HG03457 (cell line): ENCODE measurements around the gene SOAT2.
"Not testable (repeated sequence)": the region's sequence is repeated elsewhere in the genome, so short reads cannot be mapped to it uniquely, and the experiment has no call there.

Experiments used
- ATAC-seq: cut with Tn5 transposase; IDR thresholded peaks from one replicate; pipeline ENCODE4 v1.9.1; 2021; ENCODE audit warnings: moderate number of reproducible peaks; ENCODE audit not compliant: unreplicated experiment

The SOAT2 gene

DNA sequence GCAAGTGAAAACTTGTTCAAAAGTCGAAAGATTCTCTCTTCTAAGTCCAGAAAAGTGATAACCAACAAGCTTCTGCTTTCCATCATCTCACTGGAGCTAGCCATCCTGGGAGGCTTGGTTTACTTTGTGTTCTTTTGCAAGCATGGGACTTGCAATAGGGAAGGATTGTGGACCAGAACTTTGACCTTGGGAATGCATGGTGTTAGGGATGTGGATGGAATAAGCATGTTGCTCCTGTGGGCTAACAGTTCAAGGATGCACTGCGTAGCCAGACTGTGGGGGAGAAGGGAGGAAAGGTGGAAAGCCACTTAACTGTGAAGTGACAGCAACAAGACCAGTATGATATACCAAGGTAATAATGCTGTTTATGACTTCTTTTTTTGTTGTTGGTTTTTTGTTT, 28.6 kb downstream of the SOAT2 start:
- ATAC-seq, result no peak

DNA sequence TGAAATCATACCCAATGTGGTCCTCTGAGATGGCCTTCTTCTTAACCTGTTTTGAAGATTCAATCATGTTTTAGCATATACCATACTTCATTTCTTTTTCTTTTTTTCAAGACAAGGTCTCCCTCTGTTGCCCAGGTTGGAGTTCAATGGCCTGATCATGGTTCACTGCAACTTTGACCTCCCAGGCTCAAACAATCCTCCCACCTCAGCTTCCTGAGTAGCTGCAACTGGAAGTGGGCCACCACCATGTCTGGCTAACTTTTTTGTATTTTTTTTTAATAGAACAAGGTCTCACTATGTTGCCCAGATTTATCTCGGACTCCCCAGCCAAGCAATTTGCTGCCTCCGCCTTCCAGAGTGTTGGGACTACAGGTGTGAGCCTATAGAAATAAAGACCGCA, 30.4 kb downstream of the SOAT2 start:
- no peak for ATAC-seq

DNA sequence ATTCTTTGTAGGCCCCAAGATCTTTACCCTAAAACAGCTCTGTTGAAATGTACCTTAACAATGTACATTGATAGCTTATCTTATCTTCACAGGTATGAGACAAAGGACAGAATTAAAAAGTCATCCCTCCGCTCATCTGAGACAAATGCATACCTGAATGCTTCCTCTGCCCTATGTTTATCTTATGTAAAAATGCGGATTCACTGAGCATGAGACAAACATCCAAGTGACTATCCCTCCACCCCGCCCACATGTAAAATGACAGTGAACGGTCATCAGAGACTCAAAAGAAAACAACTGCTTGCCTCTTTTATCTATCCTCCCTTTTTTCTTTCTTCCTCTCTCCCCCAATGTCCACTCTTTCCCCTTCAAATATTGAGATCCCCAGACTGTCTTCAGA, 40.1 kb downstream of the SOAT2 start:
- ATAC-seq, result no peak

DNA sequence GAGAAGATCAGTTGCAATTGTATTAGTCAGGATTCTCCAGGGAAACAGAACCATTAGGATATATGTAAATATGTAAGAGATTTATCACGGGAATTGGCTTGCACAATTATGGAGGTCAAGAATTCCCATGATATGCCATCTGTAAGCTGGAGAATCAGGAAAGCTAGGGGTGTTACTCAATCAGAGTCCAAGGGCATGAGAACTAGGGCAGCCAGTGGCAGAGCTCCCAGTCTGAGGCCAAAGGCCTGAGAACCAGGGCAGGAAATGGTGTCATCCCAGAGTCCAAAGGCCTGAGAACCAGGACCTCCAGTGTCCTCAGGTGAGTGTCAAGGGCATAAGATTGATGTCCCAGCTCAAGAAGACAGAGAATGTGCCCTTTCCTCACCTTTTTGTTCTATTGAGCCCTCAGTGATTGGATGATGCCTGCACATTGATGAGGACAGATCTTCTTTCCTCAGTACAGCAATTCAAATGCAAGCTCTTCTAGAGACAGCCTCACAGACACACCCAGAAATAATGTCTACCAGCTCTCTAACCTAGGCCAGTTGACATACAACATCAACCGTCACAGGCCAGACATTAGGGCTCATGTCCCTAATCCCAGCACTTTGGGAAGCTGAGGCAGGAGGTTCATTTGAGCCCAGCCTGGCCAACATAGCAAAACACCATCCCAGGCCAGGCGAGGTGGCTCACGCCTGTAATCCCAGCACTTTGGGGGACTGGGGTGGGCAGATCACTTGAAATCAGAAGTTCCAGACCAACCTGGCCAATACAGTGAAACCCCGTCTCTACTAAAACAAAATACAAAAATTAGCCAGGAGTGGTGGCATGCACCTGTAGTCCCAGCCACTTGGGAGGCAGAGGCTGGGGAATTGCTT, 42.3 kb downstream of the SOAT2 start:
- no peak for ATAC-seq

DNA sequence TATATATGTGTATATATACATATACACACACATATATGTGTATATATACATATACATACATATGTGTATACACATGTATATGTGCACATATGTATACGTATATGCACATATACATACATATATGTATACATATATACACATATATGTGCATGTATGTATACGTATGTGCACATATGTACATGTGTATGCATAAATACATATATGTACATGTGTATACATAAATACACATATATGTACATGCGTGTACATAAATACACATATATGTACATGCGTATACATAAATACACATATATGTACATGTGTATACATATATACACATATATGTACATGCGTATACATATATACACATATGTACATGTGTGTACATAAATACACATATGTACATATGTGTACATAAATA, 43.9 kb downstream of the SOAT2 start:
- ATAC-seq, result no peak

DNA sequence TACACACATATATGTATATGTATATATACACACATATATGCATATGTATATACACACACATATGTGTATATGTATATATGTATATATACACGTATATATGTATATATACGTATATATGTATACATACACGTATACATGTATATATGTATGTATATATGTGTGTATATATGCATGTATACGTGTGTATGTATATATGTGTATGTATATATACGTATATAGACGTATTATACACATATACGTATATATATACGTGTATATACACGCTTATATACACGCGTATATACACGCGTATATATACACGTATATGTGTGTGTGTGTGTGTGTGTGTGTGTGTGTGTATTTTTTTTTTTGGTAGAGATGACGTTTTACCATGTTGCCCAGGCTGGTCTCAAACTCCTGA, 44.4 kb downstream of the SOAT2 start:
- ATAC-seq, result no peak

DNA sequence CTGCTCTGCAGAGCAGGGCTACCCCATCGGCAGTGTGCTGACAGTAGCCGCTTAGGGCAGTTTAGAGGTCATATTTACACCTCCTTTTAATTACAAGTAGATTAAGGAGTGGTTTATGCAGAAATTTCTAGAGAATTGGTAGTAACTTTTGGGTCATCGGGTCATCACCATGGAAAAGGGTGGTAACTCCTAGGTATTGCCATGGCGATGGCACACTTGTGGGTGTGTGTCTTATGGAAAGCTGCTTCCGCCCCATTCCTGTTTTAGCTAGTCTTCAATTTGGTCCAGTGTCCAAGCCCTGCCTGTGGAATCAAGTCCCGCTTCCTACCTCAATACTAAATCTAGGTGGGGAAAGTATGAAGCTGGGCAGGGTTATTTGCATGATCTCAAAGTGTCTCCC, 47.8 kb downstream of the SOAT2 start:
- ATAC-seq, result no peak

DNA sequence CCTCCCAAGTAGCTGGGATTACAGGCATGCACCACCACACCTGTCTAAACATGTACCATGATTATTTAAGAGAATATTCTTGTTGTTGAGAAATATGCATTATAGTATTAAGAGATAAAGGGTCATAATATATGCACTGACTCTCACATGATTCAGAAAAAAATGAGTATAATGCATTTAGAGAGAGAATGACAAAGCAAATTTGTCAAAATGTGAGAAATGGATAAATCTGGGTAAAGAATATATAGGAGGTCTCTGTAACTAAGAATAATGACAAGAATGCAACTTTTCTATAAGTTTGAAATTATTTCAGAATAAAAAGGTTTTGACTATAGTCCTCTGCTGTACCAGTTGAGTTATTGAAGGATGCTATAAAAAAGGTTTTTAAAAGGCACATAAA, 49.1 kb downstream of the SOAT2 start:
- no peak for ATAC-seq

DNA sequence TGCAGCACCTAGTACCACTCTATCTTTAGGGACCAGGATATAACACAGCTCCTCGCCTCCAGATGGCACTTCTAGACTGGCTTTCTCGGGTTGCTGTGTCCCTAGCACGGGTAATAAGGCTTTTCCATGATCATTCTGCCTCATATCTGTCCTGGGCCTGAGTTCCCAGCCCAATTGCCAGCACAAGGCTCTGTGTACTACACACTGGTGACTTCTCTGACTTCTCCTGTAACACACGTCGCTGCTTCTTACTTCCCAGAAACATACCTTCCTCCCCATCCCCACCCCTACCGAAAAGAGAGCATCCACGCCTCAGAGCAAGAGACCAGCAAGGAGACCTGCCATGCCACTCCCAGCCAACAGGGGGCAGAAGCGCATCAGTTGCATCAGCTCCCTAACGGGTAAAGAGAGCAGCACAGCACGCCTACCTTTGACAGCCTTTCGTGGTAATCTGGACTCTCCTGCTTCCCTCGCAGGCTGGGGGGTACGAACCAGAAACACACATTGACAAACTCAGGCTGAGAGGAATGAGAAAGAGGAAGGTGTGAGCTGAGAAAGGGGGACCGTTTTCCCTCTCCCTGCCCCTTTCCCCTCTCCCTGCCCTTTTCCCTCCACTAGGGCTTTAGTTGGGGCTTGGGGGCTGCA, 56.0 kb downstream of the SOAT2 start:
- no peak for ATAC-seq

DNA sequence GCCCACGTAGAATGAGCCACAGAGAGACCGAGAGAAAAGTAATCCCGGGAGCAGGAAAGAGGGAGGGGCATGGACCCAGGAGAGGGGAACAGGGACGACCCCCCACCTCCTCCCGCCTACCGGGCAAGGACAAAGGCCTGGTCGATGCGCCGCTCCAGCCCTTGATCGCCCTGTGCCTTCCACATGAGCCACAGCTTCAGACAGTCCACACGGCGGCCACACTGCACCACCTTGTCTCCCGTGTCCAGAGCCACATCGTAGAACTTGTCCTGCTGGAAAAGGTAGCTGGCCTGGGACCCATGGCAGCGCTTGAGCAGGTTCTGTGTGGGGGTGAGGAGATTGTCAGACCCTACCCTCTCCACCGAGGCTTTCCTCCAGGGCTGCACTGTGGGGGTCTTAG, 56.7 kb downstream of the SOAT2 start:
- no peak for ATAC-seq

DNA sequence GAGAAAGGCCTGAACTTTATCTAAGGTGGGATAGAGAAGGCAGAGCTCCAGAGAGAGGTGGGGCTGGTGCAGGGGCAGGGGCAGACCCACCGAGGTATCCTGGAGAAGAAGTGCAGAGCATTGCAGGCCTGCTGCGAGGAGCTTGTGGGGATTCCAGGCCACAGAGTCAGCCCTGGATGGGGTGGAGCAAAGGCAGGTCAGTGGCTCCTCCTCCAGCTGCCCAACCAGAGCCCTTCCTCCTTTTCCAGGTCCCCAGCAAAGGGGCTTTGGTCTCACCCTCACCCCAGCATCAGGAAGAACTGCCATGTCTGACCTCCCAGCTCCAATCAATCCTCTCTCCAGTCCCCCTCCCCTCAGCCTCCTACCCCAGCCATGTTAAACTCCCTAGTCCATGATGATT, 57.4 kb downstream of the SOAT2 start:
- ATAC-seq, result no peak

DNA sequence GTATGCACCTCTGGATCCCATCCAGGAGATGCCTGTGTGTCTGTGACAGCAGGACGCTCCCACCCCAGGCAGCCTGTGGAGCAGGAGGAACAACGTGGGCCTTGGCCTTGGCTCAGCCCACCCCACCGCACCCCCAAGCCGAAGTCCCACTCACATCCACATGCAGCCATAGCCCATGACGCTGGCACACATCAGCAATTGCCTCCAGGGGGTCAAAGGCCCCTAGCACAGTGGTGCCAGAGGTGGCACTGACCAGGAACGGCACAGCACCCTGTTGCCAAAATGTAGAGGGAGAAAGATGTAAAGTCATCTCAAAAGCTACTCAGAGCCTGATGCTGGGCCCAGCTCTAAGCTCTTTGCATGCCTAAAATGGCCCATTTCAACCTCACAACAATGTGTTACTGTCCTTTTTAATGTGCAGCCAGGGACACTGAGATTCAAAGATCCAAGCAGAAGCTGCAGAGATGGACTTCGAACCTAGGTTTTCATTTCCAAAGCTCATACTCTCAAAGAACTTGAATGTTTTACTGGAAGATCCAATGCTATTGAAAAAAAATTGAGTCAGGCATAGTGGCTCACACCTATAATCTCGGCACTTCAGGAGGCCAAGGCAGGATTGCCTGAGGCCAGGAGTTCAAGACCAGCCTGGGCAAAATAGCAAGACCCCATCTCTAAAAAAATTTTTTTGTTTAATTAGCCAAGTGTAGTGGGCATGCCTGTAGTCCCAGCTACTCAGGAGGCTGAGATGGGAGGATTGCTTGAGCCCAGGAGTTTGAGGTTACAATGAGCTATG, 58.0 kb downstream of the SOAT2 start:
- no peak for ATAC-seq

DNA sequence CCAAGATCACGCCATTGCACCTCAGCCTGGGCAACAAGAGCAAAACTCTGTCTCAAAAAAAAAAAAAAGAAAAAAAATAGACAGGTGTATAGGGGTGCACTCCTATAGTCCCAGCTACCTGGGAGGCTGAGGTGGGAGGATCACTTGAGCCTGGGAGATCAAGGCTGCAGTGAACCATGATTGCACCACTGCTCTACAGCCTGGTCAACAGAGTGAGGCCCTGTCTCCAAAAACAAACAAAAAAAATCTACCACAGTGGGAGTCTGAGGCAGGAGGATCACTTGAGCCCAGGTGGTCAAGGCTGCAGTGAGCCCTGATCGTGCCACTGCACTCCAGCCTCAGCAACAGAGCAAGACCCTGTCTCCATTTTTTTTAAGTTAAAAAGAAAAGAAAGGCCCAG, 59.7 kb downstream of the SOAT2 start:
- ATAC-seq, result not testable (repeated sequence)

DNA sequence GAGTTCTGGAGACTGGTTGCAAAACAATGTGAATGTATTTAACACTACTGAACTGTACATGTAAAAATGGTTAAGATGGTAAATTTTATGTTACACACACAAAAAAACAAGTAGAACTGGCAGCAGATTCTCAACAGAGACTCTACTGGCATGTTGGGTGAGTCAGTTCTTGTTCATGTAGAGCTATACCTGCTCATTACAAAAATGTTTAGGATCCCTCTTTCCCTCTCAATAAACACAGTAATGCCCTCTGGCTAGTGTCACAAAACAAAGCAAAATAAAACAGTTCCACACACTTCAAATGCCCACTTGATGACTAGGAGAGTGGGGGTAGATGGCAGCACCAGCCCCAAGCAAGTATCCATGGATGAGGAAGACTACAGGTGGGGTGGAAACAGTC, 63.6 kb downstream of the SOAT2 start:
- no peak for ATAC-seq

DNA sequence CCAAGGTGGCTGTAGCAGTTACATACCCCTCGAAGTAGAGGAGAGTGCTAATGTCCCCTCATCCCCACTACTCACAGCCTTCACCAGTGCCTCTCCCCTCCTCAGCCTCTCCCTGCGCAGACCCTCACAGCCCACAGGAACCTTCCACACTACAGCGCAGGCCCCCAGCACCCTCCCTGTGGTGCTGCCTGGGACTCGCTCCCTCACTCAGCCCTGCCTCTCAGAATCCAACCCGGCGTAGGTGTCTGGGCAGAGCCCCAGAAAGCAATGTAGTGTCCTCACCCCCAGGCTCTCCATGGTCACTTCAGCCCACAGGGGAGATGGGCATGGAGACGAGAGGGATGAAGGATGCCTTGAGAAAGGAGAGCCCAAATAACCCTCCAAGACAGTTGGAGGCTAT, 66.4 kb downstream of the SOAT2 start:
- ATAC-seq, result no peak

DNA sequence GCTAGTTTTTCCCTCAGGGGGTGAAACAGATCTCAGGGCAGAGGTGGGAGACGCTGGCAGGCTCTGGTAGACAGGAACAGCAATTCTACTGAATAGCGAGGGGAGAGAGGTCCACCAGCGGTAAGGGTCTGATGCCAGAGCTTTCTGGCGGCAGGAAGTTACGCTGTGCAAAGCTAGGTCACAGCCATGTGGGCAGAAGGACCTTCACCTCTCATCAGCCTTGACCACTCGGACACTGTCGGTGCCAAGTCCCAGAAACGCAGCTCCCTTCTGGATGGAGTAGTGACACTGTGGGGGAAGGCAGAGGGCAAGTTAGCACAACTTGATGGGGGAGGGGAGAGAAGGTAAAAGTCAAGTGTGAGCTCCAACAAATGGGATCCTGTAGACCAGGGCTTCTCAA, 66.9 kb downstream of the SOAT2 start:
- ATAC-seq, result no peak

DNA sequence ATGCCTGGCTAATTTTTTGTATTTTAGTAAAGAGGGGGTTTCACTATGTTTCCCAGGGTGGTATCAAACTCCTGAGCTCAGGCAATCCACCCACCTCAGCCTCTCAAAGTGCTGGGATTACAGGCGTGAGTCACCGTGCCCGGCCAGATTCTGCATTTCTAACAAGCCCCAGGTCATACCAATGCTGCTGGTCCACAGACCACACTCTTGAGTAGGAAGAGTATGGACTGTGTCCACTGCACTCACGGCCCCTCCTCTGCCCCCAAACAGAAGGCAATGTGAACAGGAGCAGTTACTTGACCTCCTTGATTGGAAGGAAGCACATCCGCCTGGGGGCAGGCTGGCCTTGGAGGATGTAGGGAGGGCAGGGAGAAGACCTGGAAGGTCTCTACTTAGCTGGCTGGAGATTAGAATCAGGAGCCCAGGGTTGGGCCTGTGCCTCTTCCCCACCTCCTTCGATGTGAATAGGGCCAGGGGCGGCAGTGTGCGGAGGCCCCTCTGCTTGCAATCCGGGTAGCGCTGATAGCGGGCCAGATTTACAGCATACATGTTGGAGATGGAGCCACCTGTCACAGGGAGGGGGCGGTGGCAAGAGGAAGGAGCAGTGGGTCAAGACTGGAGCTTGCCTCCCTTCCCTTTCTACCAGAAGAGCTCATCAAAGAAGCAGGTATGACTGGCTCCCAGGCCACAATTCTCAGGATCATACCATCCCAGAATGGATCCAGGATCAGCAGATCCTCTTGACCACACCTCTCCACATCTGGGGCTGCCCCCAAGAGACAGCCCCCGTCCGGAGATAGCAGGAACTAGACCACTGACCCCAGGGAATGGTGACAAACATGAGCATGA, 67.8 kb downstream of the SOAT2 start:
- ATAC-seq, result no peak

DNA sequence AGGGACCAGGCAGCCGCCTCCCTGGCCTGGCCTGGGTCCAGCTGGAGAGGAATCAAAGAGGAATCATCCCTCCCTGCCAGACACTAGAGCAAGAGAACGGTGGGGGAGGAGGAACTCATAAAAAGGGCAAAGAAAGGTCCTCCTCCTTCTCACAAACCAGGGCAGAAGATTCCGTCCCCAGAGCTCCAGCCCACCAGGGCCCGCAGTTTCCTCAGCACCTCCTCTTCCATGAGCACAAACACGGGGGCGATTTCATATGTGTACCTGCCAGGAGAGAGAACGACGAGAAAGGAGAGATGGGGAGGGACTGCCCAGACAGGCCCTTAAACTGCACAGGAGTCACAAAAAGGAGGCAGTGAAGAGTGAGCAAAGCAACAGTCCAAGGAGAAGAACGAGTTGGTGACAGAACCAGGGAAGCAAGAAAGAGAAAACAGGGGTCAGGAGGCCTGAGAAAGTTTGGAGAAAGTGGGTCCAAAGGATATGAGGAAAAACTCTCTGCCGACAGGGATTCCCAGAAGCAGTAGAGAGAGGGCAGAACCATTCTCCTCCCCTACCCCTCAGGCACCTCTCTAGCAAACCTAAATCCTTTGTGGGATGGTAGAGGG, 68.5 kb downstream of the SOAT2 start:
- ATAC-seq, result no peak

DNA sequence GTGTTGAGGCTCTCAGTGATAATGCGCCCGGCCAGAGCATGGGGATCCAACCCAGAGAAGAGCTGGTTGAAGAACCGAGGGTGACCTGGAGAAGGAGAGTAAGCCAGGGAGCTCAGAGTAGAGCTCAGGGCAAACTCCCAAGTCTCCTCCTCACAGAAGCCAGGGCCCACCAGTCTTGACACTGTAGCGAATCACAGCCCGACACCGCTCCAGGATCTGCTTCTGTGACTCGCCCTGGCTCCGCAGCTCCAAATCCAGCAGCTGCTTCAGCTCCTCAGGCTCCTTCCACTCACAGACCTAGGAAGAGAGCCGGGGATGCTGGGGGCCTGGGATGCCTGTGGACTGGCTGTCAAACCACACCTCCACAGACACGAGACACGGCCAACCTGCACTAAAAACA, 69.1 kb downstream of the SOAT2 start:
- no peak for ATAC-seq

DNA sequence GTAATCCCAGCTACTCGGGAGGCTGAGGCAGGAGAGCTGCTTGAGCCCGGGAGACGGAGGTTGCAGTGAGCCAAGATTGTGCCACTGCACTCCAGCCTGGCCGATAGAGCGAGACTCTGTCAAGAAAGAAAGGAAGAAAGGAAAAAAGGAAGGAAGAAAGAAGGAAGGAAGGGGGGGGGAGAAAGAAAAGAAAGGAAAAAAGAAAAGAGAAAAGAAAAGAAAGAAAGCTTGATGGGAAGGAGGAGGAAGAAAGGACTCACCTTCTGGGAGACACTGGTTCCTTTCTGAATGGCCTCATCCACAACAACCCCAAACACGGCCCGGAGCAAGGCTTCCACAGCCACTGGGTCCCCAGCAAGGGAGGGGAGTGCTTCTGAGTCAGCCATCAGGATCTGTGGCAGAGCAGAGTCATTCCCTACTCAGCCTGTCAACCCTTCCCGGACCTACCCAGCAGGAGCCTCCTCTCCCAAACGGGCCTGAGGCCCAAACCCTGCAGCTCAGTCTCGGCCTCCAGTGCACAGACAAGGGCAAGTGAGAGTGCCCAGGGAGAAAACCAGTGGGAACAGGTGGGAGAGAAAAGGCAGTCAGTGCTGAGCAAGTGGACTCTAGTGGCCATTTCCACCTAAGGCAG, 69.9 kb downstream of the SOAT2 start:
- ATAC-seq, result no peak
